Measurements from ENCODE around the gene FAM184B. TPM values are rescaled to one million over a fixed set of nuclear protein-coding genes. Genes with fewer than 3 reads are reported as not detected.

The FAM184B gene
- total RNA-seq, 1 donor = not detected

DNA sequence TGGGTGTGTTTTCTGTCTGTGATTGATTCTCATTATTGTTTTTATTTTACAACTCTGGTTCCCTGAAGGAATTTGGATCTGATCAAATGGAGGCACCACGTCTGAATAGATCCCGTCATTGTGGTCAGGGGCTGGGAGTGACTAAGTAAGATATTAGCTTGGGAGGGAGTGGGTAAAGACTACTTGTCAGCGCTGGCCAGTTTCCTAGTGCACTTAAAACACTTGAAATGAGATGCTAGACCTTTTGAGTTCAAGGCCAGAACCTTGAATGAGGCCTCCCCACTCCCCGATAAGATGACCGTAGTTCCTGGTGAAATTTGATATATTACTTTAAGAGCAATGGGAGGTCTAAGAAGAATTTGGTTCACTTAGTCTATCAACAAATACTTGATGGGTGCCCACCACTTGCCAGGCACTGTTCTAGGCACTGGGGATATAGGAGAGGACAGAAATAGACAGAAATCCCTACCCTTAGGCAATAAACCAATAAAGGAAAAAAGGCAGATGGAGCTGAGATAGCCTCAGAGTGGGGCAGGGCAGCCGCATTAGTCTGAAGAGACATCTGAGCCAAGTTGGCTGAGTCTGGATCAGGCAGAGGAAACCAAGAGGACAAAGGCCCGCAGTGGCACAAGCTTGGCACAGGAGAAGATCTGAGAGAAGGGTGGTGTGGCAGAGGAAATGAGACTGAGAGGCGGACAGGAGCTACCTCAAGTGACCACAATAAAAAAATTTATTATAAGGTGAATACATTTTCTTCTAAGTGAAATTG lies 11.8 kb downstream of the FAM184B start:
- Histone ChIP-seq H3K4me2 (ENCODE audit: insufficient read depth, low read length) (no peak overlapping the region), H3K4me3 (ENCODE audit: insufficient read depth, low read length) (no peak overlapping the region), H3K9me3 (ENCODE audit: low read depth, low read length) (no peaks in the 10 kb centered on the region), H3K27ac (ENCODE audit: low read depth, low read length) (no peak overlapping the region), H2AFZ (ENCODE audit: low read length) (no peak overlapping the region), H3K27me3 (ENCODE audit: insufficient read depth, low read length) (no peaks in the 10 kb centered on the region), H3K4me1 (ENCODE audit: insufficient read depth, low read length) (no peaks in the 10 kb centered on the region), H4K20me1 (ENCODE audit: insufficient read depth, low read length) (no peaks in the 10 kb centered on the region), H3K79me2 (ENCODE audit: insufficient read depth, low read length) (no peaks in the 10 kb centered on the region), H3K36me3 (ENCODE audit: insufficient read depth, low read length) (no peaks in the 10 kb centered on the region)
- TF ChIP-seq, protein P1, sequence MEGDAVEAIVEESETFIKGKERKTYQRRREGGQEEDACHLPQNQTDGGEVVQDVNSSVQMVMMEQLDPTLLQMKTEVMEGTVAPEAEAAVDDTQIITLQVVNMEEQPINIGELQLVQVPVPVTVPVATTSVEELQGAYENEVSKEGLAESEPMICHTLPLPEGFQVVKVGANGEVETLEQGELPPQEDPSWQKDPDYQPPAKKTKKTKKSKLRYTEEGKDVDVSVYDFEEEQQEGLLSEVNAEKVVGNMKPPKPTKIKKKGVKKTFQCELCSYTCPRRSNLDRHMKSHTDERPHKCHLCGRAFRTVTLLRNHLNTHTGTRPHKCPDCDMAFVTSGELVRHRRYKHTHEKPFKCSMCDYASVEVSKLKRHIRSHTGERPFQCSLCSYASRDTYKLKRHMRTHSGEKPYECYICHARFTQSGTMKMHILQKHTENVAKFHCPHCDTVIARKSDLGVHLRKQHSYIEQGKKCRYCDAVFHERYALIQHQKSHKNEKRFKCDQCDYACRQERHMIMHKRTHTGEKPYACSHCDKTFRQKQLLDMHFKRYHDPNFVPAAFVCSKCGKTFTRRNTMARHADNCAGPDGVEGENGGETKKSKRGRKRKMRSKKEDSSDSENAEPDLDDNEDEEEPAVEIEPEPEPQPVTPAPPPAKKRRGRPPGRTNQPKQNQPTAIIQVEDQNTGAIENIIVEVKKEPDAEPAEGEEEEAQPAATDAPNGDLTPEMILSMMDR (IDR thresholded peaks at IDR 0.05; ENCODE audit: extremely low read depth, low read depth, low read length) = no peak
- no peak for DNase-seq (ENCODE audit: insufficient read length, low spot score, missing footprints)

DNA sequence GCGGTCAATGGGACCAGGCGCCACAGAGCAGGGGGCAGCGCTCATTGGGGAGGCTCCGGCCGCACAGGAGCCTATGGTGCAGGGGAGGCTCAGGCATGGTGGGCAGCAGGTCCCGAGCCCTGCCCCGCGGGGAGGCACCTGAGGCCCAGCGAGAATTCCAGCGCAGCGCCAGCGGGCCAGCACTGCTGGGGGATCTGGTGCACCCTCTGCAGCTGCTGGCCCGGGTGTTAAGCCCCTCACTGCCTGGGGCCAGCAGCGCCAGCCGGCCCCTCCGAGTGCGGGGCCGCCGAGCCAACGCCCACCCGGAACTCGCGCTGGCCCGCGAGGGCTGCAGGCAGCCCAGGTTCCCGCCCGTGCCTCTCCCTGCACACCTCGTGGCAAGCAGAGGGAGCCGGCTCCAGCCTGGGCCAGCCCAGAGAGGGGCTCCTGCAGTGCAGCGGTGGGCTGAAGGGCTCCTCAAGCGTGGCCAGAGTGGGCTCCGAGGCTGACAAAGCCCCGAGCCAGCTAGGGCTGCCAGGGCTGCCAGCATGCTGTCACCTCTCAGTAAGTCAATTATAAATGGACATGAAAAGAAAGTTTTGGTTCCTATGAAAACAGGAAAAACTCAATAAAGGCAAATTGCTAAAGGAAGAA lies 14.5 kb downstream of the FAM184B start:
- Histone ChIP-seq H3K27ac (ENCODE audit: low read depth, low read length) (no peak overlapping the region), H3K4me1 (ENCODE audit: insufficient read depth, low read length) (no peaks in the 10 kb centered on the region), H4K20me1 (ENCODE audit: insufficient read depth, low read length) (no peaks in the 10 kb centered on the region), H3K4me3 (ENCODE audit: insufficient read depth, low read length) (no peak overlapping the region), H2AFZ (ENCODE audit: low read length) (no peak overlapping the region), H3K4me2 (ENCODE audit: insufficient read depth, low read length) (no peak overlapping the region), H3K36me3 (ENCODE audit: insufficient read depth, low read length) (no peaks in the 10 kb centered on the region), H3K9me3 (ENCODE audit: low read depth, low read length) (no peaks in the 10 kb centered on the region), H3K27me3 (ENCODE audit: insufficient read depth, low read length) (no peaks in the 10 kb centered on the region), H3K79me2 (ENCODE audit: insufficient read depth, low read length) (no peaks in the 10 kb centered on the region)
- TF ChIP-seq, protein P1 (IDR thresholded peaks at IDR 0.05; ENCODE audit: extremely low read depth, low read depth, low read length) = no peak
- no peak for DNase-seq (ENCODE audit: insufficient read length, low spot score, missing footprints)

DNA sequence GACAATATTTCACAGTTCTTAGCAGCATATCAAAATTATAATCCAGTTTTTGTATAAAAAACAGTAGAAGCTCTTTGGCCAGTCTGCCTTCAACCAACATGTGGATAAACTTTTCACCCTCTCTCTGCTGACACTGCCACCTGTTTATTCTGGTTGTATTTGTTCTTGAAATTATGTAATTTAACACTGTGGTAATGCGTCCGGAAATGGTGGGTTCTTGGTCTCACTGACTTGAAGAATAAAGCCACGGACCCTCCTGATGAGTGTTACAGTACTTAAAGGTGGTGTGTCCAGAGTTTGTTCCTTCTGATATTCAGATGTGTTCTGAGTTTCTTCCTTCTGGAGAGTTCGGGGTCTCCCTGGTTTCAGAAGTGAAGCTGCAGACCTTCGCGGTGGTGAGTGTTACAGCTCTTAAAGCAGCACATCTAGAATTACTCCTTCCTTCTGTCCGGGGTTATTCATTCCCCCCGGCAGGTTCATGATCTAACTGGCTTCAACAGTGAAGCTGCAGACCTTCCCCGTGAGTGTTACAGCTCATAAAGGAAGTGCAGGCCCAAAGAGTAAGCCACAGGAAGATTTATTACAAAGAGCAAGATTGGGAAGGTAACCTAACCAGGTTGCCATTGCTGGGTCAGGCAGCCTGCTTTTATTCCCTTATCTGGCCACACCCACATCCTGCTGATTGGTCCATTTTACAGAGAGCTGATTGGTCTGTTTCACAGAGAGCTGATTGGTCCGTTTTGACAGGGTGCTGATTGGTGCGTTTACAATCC lies 15.7 kb downstream of the FAM184B start:
- Histone ChIP-seq H4K20me1 (ENCODE audit: insufficient read depth, low read length) (no peaks in the 10 kb centered on the region), H3K4me1 (ENCODE audit: insufficient read depth, low read length) (no peaks in the 10 kb centered on the region), H2AFZ (ENCODE audit: low read length) (no peak overlapping the region), H3K4me2 (ENCODE audit: insufficient read depth, low read length) (no peak overlapping the region), H3K27ac (ENCODE audit: low read depth, low read length) (no peak overlapping the region), H3K79me2 (ENCODE audit: insufficient read depth, low read length) (no peaks in the 10 kb centered on the region), H3K36me3 (ENCODE audit: insufficient read depth, low read length) (no peaks in the 10 kb centered on the region), H3K27me3 (ENCODE audit: insufficient read depth, low read length) (no peaks in the 10 kb centered on the region), H3K4me3 (ENCODE audit: insufficient read depth, low read length) (no peak overlapping the region), H3K9me3 (ENCODE audit: low read depth, low read length) (no peaks in the 10 kb centered on the region)
- DNase-seq (ENCODE audit: insufficient read length, low spot score, missing footprints) = no peak
- TF ChIP-seq, protein P1 (IDR thresholded peaks at IDR 0.05; ENCODE audit: extremely low read depth, low read depth, low read length) = no peak

DNA sequence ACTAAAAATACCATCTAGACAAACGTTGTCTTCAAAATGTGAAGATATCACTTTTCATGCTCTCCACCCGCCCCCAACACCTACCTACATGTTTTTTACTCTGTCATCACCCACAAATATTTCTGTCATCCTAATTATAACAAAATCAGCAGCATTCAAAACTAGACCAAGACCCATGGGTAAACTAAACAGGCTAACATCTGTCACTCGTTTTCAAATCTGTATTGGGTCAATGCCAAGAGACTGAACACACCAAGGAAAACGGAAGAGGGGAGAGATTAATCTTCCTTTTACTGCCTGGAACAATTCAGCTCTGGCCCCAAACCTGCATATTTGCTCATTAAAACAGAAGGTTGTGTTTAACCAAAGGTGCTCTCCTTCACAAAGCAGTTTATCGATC lies 17.5 kb downstream of the FAM184B start:
- Histone ChIP-seq H3K79me2 (ENCODE audit: insufficient read depth, low read length) (no peaks in the 10 kb centered on the region), H3K4me2 (ENCODE audit: insufficient read depth, low read length) (no peak overlapping the region), H4K20me1 (ENCODE audit: insufficient read depth, low read length) (no peaks in the 10 kb centered on the region), H3K27me3 (ENCODE audit: insufficient read depth, low read length) (no peaks in the 10 kb centered on the region), H3K4me1 (ENCODE audit: insufficient read depth, low read length) (no peaks in the 10 kb centered on the region), H3K9me3 (ENCODE audit: low read depth, low read length) (no peaks in the 10 kb centered on the region), H3K36me3 (ENCODE audit: insufficient read depth, low read length) (no peaks in the 10 kb centered on the region), H2AFZ (ENCODE audit: low read length) (no peak overlapping the region), H3K4me3 (ENCODE audit: insufficient read depth, low read length) (no peak overlapping the region), H3K27ac (ENCODE audit: low read depth, low read length) (no peak overlapping the region)
- TF ChIP-seq, protein P1 (IDR thresholded peaks at IDR 0.05; ENCODE audit: extremely low read depth, low read depth, low read length) = no peak
- no peak for DNase-seq (ENCODE audit: insufficient read length, low spot score, missing footprints)

Measured in osteoblast (primary cell).